ENCODE measurements around the gene PRSS48.
"Not testable (repeated sequence)": the region's sequence is repeated elsewhere in the genome, so short reads cannot be mapped to it uniquely, and the experiment has no call there.

Gene PRSS48

DNA sequence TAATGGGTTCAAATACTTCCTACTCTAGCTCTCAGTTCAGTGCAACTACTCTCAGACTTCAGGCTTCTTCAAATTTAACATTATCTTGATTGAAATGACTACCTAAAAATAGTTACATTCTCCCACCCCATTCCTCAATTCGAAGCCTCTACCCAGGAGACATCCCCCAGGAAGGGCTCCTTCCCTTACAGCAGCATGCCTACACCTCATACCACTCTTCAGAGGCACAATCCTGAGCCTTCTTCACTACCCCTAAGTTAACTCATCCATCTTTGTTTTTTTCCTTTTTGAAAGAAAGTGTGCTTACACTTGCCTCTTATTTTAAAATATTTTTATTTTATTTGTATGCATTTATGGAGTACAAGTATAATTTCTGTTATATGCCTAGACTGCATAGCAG, 17.2 kb upstream of the PRSS48 start:
- H3K4me3 ChIP-seq (ENCODE audit: low read depth, low read length): no peak overlapping the region

DNA sequence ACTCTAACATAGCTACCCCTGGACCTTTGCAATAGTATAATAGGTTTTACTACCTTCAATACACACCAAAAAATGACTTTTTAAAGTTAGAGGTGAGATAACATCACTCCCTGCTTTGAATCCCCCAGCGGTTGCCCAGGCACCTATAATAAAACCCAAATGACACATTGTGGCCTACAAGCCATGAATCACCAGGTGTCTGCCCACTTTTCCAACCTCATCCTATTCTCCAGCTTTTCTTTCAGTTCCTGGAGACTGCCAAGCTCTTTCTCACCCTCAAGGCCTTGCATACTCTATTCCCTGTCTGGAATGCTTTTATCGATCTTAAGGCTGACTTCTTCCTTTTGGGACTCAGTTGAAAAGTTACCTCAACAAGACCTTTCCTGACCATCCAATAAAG, 16.4 kb upstream of the PRSS48 start:
- H3K4me3 ChIP-seq (ENCODE audit: low read depth, low read length): no peak overlapping the region

DNA sequence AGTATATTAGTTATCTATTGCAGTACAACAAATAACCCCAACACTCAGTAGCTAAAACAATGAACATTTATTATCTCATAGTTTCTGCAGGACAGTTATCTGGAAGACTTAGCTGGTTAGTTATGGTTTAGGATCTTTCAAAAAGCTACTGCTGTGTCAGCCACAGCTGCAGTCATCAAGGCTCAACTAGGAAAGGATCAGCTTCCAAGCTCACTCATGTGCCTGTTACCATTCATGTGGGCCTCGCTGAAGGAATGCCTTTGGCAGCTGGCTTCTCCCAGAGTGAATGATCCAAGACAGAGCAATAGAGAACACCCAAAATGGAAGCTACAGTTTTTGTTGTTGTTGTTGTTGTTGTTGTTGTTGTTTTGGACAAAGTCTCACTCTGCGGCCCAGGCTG, 13.5 kb upstream of the PRSS48 start:
- H3K4me3 ChIP-seq (ENCODE audit: low read depth, low read length): no peak overlapping the region

DNA sequence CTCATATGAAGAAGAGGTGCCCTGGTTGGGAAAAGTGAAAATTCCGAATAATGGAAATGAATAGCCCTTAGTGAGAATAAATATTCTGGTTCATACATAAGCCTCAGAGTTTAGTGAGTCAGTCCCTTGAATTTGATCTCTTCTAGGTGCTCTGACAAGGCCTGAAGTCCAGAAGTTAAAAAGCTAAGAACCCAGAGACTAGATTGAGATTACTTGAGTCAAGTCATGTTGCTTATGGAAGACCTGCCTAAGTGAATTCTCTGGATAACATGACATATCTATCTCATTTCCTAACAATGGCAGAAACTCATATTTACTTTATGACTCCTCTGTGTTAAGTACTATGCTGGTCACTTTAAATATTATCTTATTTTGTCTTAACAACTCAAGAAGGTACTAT, 10.5 kb upstream of the PRSS48 start:
- no peak overlapping the region for H3K4me3 ChIP-seq (ENCODE audit: low read depth, low read length)

DNA sequence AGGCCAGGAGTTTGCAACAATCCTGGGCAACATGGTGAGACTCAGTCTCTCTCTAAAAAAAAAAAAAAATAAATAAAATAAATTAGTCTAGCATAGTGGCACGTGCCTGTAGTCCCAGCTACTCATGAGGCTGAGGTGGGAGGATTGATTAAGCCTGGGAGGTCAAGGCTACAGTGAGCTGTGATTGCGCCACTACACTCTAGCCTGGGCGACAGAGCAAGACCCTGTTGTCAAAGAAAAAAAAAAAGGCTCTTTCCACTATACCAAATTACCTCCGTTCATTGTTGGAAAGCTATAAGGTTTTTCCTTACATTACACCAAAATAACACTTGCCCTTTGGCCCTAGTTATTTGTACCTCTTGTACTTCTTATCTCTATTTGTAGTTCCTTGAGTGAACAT, 9.9 kb upstream of the PRSS48 start:
- H3K4me3 ChIP-seq (ENCODE audit: low read depth, low read length): no peak overlapping the region

DNA sequence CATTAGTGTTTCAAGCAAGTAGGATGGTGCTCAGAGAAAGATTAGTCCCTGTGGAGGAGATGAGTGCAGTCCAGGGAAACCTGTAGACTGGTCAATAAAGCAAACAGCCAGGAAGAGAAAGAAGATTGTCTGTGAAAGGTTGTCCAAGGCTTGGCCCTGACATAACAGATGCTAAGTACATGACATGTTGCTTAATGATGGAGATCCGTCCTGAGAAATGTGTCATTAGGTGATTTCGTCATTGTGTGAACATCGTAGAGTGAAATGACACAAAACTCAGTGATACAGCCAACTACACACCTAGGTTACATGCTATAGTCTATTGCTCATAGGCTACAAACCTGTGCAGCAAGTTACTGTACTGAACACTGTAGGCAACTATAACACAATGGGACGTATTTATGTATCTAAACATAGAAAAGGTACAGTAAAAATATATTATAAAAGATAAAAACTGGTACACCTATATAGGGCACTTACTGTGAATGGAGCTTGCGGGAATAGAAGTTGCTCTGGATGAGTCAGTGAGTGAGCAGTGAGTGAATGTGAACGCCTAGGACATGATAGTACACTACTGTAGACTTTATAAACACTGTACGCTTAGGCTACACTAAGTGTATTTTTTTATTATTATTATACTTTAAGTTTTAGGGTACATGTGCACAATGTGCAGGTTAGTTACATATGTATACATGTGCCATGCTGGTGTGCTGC, 9.0 kb upstream of the PRSS48 start:
- H3K4me3 ChIP-seq (ENCODE audit: low read depth, low read length): no peak overlapping the region

DNA sequence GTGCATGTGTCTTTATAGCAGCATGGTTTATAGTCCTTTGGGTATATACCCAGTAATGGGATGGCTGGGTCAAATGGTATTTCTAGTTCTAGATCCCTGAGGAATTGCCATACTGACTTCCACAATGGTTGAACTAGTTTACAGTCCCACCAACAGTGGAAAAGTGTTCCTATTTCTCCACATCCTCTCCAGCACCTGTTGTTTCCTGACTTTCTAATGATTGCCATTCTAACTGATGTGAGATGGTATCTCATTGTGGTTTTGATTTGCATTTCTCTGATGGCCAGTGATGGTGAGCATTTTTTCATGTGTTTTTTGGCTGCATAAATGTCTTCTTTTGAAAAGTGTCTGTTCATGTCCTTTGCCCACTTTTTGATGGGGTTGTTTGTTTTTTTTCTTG, 8.1 kb upstream of the PRSS48 start:
- not testable (repeated sequence) for H3K4me3 ChIP-seq (ENCODE audit: low read depth, low read length)

DNA sequence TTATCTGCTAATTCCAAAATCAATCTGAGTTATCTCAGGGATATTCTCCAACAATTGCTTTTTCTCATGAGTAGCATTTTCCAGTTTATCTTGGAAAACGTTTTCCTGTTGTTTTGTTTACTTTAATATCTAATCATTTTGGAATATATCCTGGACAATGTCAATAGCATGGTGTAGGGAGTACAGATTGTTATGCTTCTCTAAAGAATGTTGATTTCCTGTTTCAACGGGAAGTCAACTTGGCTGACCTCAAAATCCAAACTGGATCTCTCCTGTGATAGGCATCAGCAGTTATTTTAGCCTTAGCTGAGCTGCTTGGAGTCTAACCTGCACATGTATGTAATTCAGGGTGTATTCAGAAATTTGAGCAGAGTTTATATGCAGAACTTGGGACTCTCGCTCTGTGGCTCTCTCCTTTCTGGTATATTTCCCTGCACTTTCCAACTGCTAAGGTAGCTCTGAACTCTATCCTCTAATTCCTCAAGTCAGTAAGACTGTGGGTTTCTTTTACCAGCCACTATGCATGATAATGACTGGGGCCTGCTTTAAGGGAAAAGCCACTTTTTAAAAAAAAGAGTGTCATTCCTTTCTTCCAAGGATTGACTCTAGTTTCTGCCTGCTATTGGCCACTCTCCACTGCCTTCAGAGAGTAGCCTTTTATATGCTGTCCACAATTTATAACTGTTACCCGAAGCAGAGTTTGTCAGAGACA, 7.7 kb downstream of the PRSS48 start:
- H3K4me3 ChIP-seq (ENCODE audit: low read depth, low read length): no peak overlapping the region

DNA sequence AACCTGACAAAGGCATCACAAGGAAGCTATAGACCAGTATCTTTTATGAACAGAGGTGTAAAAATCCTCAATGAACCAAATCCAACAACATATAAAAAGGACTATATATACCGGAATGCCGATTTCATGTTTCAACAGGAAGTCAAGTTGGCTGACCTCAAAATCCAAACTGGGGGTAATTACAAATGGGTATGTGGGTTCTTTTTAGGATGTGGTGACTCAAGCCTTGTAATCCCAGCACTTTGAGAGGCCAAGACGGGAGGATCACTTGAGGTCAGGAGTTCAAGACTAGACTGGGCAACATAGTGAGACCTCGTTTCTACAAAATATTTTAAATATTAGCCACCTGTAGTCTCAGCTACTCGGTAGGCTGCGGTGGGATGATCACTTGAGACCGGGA, 10.4 kb downstream of the PRSS48 start:
- H3K4me3 ChIP-seq (ENCODE audit: low read depth, low read length): no peak overlapping the region

DNA sequence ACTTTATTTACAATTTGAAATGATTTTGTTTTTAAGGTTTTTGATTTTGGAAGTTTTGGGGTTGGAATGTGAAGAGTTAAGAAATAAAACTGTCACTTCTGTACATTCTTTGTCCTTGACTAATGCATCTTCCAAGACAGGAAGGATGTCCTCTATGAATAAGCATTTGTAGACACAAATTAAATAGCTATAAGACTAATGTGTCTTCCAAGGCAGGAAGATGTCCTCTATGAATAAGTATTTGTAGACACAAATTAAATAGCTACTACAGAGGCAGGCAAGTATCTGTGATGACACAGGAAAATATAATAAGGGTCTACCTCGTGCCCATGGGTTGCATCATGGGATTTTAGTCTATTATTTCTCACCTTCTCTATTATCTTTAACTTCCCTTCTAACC, 14.5 kb downstream of the PRSS48 start:
- H3K4me3 ChIP-seq (ENCODE audit: low read depth, low read length): no peak overlapping the region

DNA sequence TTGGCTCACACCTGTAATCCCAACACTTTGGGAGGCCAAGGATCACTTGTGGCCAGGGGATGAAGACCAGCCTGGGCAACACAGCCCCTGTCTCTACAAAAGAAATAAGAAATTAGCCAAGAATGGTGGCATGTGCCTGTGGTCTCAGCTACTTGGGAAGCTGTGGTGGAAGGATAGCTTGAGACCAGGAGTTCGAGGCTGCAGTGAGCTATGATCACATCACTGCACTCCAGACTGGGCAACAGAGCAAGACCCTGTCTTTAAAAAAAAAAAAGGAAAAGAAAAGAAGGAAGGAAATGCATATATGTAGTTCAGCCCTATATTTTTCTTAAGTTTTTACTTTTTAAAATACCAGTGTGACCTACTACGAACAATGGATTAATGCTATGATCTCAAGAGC, 15.1 kb downstream of the PRSS48 start:
- no peak overlapping the region for H3K4me3 ChIP-seq (ENCODE audit: low read depth, low read length)

DNA sequence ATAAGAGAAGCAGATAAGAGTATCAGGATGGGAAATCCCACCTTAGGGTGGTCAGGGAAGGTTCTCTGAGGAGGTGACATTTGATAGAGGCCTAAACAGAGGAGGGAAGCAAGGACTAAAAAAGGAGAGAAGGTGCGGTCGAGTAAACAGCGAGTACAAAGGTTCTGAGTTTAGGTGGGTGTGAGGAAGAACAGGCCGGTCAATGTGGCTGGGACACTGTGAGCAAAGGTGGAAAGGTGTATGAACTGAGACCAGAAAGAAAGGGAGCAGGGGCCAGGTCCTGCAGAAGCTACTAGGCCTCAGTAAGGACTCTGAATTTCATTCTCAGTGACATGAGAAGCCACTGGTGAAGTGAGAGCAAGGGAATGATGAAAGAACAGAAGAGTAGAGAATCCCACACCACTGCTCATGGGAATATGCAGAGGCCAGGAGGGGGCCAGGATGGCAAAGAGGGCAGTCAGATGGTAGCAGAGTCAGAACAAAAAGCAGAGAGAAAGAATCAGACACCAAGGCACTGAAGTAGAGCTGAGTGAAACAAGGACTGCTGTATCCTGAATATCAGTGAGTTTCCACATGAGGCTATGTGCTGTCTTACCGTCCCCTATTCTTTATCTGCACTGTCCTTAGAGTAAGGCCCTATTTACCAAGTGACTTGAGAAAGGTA, 18.0 kb downstream of the PRSS48 start:
- H3K4me3 ChIP-seq (ENCODE audit: low read depth, low read length): no peak overlapping the region

DNA sequence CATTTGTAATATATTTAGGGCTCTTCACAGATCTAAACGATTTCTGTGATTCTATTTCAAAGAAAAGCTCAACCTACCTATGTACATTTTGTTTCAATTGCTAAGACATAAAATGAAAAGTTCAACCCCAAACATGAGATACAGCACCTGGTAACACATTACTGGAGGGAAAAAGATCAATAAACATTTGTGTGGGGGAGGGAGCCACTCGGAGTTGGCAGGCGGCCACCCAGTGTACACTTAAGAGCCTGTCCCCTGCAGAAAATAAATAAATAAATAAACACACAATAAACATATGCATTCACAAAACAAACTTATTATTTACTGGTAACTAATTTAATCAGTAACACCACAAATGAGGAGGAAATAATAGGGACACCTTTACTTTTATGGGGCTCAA, 19.3 kb downstream of the PRSS48 start:
- no peak overlapping the region for H3K4me3 ChIP-seq (ENCODE audit: low read depth, low read length)

DNA sequence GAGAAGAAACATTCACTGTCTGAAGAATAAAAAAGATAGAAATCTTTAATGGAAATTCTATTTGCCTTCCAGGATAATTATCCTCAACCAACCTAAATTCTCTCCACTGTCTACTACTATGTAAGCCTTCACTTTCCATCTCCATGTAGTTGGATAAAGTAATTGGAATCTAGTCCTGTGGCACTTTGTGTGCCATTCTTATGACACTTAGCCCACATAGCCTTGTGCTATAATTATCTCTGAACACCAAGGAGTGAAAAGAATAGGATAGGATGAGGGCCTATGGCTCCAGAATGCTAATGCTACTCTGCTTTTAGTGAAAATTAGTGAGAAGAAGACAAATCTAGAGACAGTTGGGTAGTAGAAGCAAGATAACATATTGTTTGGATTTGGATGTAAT, 20.2 kb downstream of the PRSS48 start:
- no peak overlapping the region for H3K4me3 ChIP-seq (ENCODE audit: low read depth, low read length)

DNA sequence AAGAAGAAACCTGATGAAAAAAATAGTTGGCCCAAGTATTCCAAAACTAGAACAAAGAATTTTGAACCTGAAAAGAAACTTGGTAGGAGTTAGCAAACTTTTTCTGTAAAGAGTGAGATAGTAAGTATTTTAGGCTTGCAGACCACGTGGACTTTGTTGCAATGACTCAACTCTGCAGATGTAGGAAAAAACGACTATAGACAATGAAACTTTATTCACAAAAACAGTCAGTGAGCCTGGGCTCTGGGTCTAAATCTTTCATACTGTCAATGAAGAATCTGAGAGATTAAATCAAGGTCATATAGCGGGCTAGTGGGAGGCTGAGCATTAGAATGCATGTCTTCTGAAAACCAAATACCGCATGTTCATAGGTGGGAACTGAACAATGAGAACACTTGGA, 25.5 kb downstream of the PRSS48 start:
- H3K4me3 ChIP-seq (ENCODE audit: low read depth, low read length): no peak overlapping the region

DNA sequence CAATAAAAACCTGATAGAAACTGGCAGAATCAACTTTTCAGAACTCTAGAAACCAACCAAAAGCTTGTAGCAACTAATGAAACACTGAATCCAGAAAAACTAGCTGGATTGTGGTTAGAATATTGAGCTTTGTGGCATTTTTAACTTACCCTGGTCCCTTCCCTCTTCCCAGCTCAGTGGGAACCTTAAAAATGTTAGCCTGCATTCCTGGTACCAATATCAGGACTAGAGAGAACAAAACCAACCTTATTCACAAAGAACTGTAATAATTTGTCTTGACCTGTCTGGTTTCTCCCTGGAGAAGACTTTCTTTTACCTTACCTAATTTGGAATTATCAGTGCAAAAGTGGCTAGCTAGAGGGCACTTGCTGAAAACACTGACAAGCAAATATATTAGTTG, 27.3 kb downstream of the PRSS48 start:
- H3K4me3 ChIP-seq (ENCODE audit: low read depth, low read length): no peak overlapping the region

DNA sequence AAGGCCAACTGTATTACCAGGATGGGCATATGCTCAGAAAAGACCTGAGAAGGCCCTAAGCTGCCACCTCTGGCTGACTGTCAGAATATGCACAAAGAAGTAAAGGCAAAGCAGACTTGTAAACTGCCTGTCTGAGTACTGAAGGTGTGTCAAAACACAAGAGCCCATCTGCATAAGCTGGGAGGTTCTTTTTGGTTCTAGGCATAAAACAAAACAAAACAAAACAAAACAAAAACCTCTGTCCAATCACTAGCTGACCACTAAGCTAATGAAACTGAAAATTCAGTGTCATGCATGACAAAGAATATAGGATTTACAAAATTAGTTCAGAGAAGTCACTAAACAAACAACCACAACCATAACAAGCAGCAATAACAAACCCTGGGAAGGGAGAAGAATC, 27.8 kb downstream of the PRSS48 start:
- no peak overlapping the region for H3K4me3 ChIP-seq (ENCODE audit: low read depth, low read length)

DNA sequence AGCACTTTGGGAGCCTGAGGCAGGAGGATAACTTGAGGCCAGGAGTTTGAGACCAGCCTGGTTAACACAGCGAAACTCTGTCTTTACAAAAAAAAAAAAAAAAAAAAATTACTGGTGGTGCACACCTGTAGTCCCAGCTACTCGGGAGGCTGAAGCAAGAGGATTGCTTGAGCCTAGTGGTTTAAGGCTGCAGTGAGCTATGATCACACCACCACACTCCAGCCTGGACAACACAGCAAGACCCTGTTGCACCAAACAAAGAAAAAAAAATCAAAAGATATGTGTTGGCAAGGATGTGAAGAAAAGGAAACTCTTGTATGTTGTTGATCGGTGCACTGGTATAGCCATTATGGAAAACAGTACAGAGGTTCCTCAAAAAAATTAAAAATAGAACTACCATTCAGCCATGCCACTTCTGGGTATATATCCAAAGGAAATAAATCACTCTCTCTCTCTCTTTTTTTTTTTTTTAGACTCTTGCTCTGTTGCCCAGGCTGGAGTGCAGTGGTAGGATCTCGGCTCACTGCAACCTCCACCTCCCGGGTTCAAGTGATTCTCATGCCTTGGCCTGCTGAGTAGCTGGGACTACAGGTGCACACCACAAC, 33.3 kb downstream of the PRSS48 start:
- no peak overlapping the region for H3K4me3 ChIP-seq (ENCODE audit: low read depth, low read length)

DNA sequence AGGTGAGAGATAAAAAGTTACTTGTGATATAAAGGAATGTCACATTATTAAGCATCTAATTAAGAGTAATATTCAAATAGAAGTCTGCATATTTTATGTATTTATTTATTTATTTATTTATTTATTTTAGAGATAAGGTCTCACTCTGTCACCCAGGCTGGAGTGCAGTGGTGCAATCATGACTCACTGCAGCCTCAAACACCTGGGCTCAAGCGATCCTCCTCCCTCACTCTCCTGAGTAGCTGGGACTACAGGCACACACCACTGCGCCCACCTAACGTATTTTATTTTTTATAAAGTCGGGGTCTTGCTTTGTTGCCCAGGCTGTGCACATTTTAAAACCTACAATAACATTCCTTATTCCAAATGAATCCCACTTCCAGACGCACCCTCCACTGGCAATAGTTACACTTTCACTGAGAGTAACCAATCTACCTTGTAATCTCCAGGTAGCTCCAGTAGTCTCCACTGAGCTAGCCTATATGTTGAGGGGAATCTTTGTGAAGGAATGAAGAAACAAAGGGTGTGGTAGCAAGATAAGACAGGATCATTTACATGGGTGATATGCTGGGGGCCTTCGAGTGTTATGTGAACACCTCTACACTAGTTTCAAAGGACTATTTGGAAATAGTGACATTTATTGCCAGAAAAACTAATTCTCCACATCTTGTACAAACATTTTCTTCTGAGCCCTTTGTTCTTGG, 36.5 kb downstream of the PRSS48 start:
- H3K4me3 ChIP-seq (ENCODE audit: low read depth, low read length): no peak overlapping the region

DNA sequence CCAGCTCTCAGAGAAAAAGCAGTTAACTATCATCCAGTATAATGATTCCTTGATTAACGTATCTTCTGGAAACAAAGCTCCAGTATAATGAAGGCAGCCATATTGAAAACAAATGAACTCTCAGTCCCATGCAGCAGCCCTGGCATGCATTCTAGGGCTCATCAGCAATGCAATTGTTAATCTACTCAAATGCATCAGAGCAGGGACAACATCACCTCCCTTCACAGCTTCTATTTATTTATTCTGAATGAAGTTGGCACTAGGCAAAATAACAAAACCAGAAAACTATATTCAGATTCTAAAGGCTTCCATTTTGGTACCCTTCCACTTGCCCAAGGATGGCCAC, 37.0 kb downstream of the PRSS48 start:
- H3K4me3 ChIP-seq (ENCODE audit: low read depth, low read length): no peak overlapping the region

DNA sequence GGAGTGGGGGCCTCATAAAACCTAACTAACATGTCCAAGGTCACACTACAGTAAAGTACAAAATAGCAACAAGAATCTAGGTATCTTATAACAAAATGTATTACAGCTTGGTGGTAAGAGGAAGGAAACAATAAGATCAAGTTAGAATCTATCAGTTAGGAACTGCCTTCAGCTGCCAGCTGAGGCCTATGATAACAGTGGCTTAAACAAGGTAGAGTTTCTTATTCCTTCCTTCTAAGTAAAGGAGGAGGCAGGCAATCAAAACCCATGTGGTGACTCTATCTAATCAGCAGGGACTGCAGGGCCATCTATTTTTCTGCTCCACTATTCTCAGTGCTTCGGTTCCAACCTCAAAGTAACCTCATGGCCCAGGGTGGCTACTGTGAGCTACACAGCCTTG, 37.5 kb downstream of the PRSS48 start:
- H3K4me3 ChIP-seq (ENCODE audit: low read depth, low read length): no peak overlapping the region
